ENCODE results near the gene CDC45. TPM values are rescaled to one million over a fixed set of nuclear protein-coding genes. Genes with fewer than 3 reads are reported as not detected.

CDC45 gene
- total and polyA plus RNA-seq, 2 donors (not counting 1 experiment from before 2014, with no cell fraction given) = 3.8 to 12.0 TPM

DNA sequence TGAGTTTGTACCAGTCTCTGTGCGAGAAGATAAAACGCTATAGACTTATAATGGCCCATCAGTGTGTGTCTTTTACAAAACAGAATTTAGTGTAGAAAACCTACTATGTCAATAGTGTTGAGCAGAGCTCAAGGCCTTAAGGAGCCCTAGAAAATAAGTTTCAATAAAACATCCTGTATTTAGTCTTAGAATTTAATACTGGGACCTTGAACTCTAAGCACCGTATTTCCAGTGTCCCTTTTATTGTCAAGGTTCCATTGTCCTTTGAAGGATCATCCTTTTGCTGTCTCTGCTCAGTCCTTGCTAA lies 16.6 kb downstream of the CDC45 start:
- no peaks in the 10 kb centered on the region for H4K20me1 ChIP-seq (ENCODE audit: control insufficient read depth, extremely low read depth, insufficient read depth, low read length)
- no peaks in the 10 kb centered on the region for H3K27me3 ChIP-seq (ENCODE audit: control insufficient read depth, insufficient read depth, low read length)
- no peaks in the 10 kb centered on the region for H3K9me3 ChIP-seq (ENCODE audit: control insufficient read depth, insufficient read depth, low read depth, low read length)
- H3K36me3 ChIP-seq (ENCODE audit: control insufficient read depth, insufficient read depth, low read length) = peaks cover 3% of the 10 kb centered on the region
- peaks cover 3% of the 10 kb centered on the region for H3K4me1 ChIP-seq (ENCODE audit: control insufficient read depth, extremely low read depth, insufficient read depth, low read length)
- no peak for DNase-seq (ENCODE audit: low read depth in 2 of 2)
- TF ChIP-seq, protein P1, sequence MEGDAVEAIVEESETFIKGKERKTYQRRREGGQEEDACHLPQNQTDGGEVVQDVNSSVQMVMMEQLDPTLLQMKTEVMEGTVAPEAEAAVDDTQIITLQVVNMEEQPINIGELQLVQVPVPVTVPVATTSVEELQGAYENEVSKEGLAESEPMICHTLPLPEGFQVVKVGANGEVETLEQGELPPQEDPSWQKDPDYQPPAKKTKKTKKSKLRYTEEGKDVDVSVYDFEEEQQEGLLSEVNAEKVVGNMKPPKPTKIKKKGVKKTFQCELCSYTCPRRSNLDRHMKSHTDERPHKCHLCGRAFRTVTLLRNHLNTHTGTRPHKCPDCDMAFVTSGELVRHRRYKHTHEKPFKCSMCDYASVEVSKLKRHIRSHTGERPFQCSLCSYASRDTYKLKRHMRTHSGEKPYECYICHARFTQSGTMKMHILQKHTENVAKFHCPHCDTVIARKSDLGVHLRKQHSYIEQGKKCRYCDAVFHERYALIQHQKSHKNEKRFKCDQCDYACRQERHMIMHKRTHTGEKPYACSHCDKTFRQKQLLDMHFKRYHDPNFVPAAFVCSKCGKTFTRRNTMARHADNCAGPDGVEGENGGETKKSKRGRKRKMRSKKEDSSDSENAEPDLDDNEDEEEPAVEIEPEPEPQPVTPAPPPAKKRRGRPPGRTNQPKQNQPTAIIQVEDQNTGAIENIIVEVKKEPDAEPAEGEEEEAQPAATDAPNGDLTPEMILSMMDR (conservative IDR thresholded peaks at IDR 0.05 in 1 of 2, IDR thresholded peaks at IDR 0.05 in 1 of 2; ENCODE audit: low read depth in 1 of 2, low read length in 2 of 2) = no peak
- TF ChIP-seq EZH2 (IDR thresholded peaks at IDR 0.05; ENCODE audit: low read length, missing control alignments) = no peak
- no peaks in the 10 kb centered on the region for H3K79me2 ChIP-seq (ENCODE audit: control insufficient read depth, insufficient read depth, low read length)
- H2AFZ ChIP-seq (ENCODE audit: low read length) = no peak overlapping the region
- no peak overlapping the region for H3K9ac ChIP-seq (ENCODE audit: insufficient read depth, low read length)
- H3K4me2 ChIP-seq (ENCODE audit: extremely low read depth, insufficient read depth, low read length) = no peak overlapping the region
- H3K27ac ChIP-seq (ENCODE audit: insufficient read depth, low read length) = no peak overlapping the region
- no peak overlapping the region for H3K4me3 ChIP-seq (replicated peaks in 1 of 4; ENCODE audit: control extremely low read depth in 1 of 4, insufficient read depth in 1 of 4, low read depth in 3 of 4, low read length in 4 of 4)

DNA sequence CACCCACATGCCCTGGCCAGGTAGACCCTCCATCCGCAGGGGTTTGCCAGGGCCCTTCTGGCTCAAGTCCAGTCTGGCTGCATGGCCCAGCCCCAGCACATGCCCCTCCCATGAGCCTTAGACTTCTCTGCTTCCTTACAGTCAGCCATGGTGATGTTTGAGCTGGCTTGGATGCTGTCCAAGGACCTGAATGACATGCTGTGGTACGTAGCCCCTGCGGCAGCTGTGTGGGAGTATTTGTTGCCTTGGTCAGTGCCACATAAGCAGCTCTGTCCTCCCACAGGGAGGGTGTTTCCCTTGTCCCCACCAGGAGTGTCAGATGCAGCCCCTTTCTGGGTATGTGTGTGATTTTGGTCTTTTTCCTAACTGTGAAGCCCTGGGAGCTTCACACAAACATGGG lies 17.5 kb downstream of the CDC45 start:
- H3K9ac ChIP-seq (ENCODE audit: insufficient read depth, low read length) = peak overlapping the region; percentile 20
- DNase-seq (ENCODE audit: low read depth in 2 of 2) = peak; percentile 78 to 93
- H3K9me3 ChIP-seq (ENCODE audit: control insufficient read depth, insufficient read depth, low read depth, low read length) = no peaks in the 10 kb centered on the region
- H3K27me3 ChIP-seq (ENCODE audit: control insufficient read depth, insufficient read depth, low read length) = no peaks in the 10 kb centered on the region
- no peak overlapping the region for H3K4me2 ChIP-seq (ENCODE audit: extremely low read depth, insufficient read depth, low read length)
- TF ChIP-seq EZH2 (IDR thresholded peaks at IDR 0.05; ENCODE audit: low read length, missing control alignments) = no peak
- TF ChIP-seq, protein P1 (conservative IDR thresholded peaks at IDR 0.05 in 1 of 2, IDR thresholded peaks at IDR 0.05 in 1 of 2; ENCODE audit: low read depth in 1 of 2, low read length in 2 of 2) = no peak
- H3K4me1 ChIP-seq (ENCODE audit: control insufficient read depth, extremely low read depth, insufficient read depth, low read length) = peaks cover 3% of the 10 kb centered on the region
- H3K4me3 ChIP-seq (replicated peaks in 1 of 4; ENCODE audit: control extremely low read depth in 1 of 4, insufficient read depth in 1 of 4, low read depth in 3 of 4, low read length in 4 of 4) = no peak overlapping the region
- H3K27ac ChIP-seq (ENCODE audit: insufficient read depth, low read length) = peak overlapping the region; percentile 60
- H2AFZ ChIP-seq (ENCODE audit: low read length) = peak overlapping the region; percentile 6
- no peaks in the 10 kb centered on the region for H3K79me2 ChIP-seq (ENCODE audit: control insufficient read depth, insufficient read depth, low read length)
- H3K36me3 ChIP-seq (ENCODE audit: control insufficient read depth, insufficient read depth, low read length) = peaks cover 3% of the 10 kb centered on the region
- H4K20me1 ChIP-seq (ENCODE audit: control insufficient read depth, extremely low read depth, insufficient read depth, low read length) = no peaks in the 10 kb centered on the region

DNA sequence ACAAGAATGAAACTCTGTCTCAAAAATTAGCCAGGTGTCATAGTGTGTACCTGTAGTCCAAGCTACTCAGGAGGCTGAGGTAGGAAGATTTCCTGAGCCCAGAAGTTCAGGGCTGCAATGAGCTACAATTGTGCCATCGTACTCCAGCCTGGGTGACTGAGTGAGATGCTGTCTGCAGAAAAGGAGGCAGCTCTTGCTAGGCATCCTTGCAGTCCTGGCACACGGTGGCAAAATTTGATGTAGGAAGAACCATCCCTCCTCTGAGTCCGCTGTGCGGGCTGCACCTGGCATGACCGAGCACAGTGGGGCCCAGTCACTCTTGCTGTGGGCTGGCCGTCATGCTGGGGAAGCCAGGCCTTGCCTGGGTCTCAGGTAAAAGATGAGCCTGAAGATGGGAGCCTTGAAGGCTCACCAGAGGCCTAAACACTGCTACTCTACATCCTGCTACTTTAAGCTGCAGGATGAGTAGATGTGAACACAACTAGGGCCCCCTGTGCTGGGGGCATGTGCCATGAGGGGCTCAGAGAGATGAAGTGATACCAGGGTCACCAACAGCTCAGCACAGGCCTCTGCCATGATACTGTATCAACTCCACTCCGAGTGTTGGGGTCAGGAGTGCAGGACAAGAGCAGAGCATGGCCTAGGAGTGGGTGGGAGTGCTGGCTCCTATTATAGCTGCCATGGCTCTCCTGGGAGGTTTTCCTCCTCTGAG lies 18.6 kb downstream of the CDC45 start:
- H2AFZ ChIP-seq (ENCODE audit: low read length) = no peak overlapping the region
- no peak overlapping the region for H3K4me2 ChIP-seq (ENCODE audit: extremely low read depth, insufficient read depth, low read length)
- H3K27ac ChIP-seq (ENCODE audit: insufficient read depth, low read length) = no peak overlapping the region
- TF ChIP-seq, protein P1 (conservative IDR thresholded peaks at IDR 0.05 in 1 of 2, IDR thresholded peaks at IDR 0.05 in 1 of 2; ENCODE audit: low read depth in 1 of 2, low read length in 2 of 2) = no peak
- TF ChIP-seq EZH2 (IDR thresholded peaks at IDR 0.05; ENCODE audit: low read length, missing control alignments) = no peak
- no peaks in the 10 kb centered on the region for H3K9me3 ChIP-seq (ENCODE audit: control insufficient read depth, insufficient read depth, low read depth, low read length)
- H3K79me2 ChIP-seq (ENCODE audit: control insufficient read depth, insufficient read depth, low read length) = no peaks in the 10 kb centered on the region
- no peaks in the 10 kb centered on the region for H3K27me3 ChIP-seq (ENCODE audit: control insufficient read depth, insufficient read depth, low read length)
- H3K4me1 ChIP-seq (ENCODE audit: control insufficient read depth, extremely low read depth, insufficient read depth, low read length) = peaks cover 3% of the 10 kb centered on the region
- H4K20me1 ChIP-seq (ENCODE audit: control insufficient read depth, extremely low read depth, insufficient read depth, low read length) = no peaks in the 10 kb centered on the region
- no peak for DNase-seq (ENCODE audit: low read depth in 2 of 2)
- H3K4me3 ChIP-seq (replicated peaks in 1 of 4; ENCODE audit: control extremely low read depth in 1 of 4, insufficient read depth in 1 of 4, low read depth in 3 of 4, low read length in 4 of 4) = no peak overlapping the region
- peaks cover 3% of the 10 kb centered on the region for H3K36me3 ChIP-seq (ENCODE audit: control insufficient read depth, insufficient read depth, low read length)
- no peak overlapping the region for H3K9ac ChIP-seq (ENCODE audit: insufficient read depth, low read length)

Data from fibroblast of lung (primary cell).